K562 (cell line): ENCODE results near the gene ELF2. TPM values are rescaled to one million over a fixed set of nuclear protein-coding genes. Genes with fewer than 3 reads are reported as not detected.
A peak's percentile ranks its signal among the peaks of the same experiment; 100 is the strongest.

Experiments used
- ADNP ChIP-seq: fragments of 200-800 bp; sonication (Bioruptor generic); IDR thresholded peaks from 2 replicates; pipeline ENCODE4 v1.6.1; 2016; ENCODE audit warnings: missing genetic modification characterization, missing compliant biosample characterization
- AFF4 ChIP-seq: sonication (generic); formaldehyde crosslinking; IDR thresholded peaks from 2 replicates; pipeline ENCODE4 v1.8.0; 2023; ENCODE audit warnings: mild to moderate bottlenecking, missing genetic modification reagents
- ARID1B ChIP-seq: fragments of 450-650 bp; IDR thresholded peaks from 2 replicates; pipeline ENCODE4 v1.6.1; 2016; ENCODE audit warnings: antibody characterized with exemption, mild to moderate bottlenecking, inconsistent platforms
- ATF3 ChIP-seq, 2 experiments: fragments of 450-650 bp in 1 of 2; sonication (generic) in 1 of 2; formaldehyde crosslinking in 1 of 2; IDR thresholded peaks in 1 of 2; conservative IDR thresholded peaks in 1 of 2; 2 replicates each; pipeline versions ENCODE4 v1.6.1 to v1.8.1; 2016 to 2023; ENCODE audit warnings: mild to moderate bottlenecking in 2 of 2, moderate library complexity in 2 of 2, inconsistent platforms in 1 of 2, missing genetic modification reagents in 1 of 2
- BRF1 ChIP-seq: IDR thresholded peaks from 3 replicates; pipeline ENCODE4 v1.6.1; 2011; ENCODE audit warnings: borderline replicate concordance, mild to moderate bottlenecking; ENCODE audit not compliant: insufficient read length; ENCODE audit errors: extremely low read depth
- CAMTA2 ChIP-seq: fragments of 250-450 bp; sonication (Bioruptor Pico); conservative IDR thresholded peaks from 2 replicates; pipeline ENCODE4 v1.5.1; 2022
- CC2D1A ChIP-seq: fragments of 450-650 bp; IDR thresholded peaks from 2 replicates; pipeline ENCODE4 v1.6.1; 2017; ENCODE audit warnings: mild to moderate bottlenecking
- COPS2 ChIP-seq: fragments of 450-650 bp; conservative IDR thresholded peaks from 2 replicates; pipeline ENCODE4 v1.6.1; 2016; ENCODE audit warnings: mild to moderate bottlenecking, moderate library complexity
- GATAD2B ChIP-seq: fragments of 450-650 bp; IDR thresholded peaks from 2 replicates; pipeline ENCODE4 v1.6.1; 2017; ENCODE audit warnings: mild to moderate bottlenecking, borderline replicate concordance
- HLTF ChIP-seq: fragments of 450-650 bp; IDR thresholded peaks from 2 replicates; pipeline ENCODE4 v1.6.1; 2016
- ID3 ChIP-seq, 2 experiments: fragments of 250-450 bp in 1 of 2; fragments of 450-650 bp in 1 of 2; sonication (Bioruptor Pico) in 1 of 2; IDR thresholded peaks; 2 replicates each; pipeline versions ENCODE4 v1.6.1 to v1.8.0; 2016 to 2021; ENCODE audit warnings: mild to moderate bottlenecking in 2 of 2, moderate library complexity in 2 of 2, missing compliant biosample characterization in 1 of 2, missing genetic modification characterization in 1 of 2
- NBN ChIP-seq: fragments of 450-650 bp; IDR thresholded peaks from 2 replicates; pipeline ENCODE4 v1.6.1; 2016; ENCODE audit warnings: low read depth, mild to moderate bottlenecking
- POLR3G ChIP-seq: IDR thresholded peaks from 2 replicates; pipeline ENCODE4 v1.6.1; 2011; ENCODE audit not compliant: insufficient read length, insufficient replicate concordance; ENCODE audit errors: extremely low read depth
- TOE1 ChIP-seq, 2 experiments: fragments of 450-650 bp in 1 of 2; sonication (generic) in 1 of 2; formaldehyde crosslinking in 1 of 2; IDR thresholded peaks; 2 replicates each; pipeline versions ENCODE4 v1.7.1 to v1.8.0; 2016 to 2022; ENCODE audit warnings: borderline replicate concordance in 2 of 2, mild to moderate bottlenecking in 2 of 2, antibody characterized with exemption in 1 of 2, inconsistent platforms in 1 of 2, low read depth in 1 of 2, missing genetic modification reagents in 1 of 2, moderate library complexity in 1 of 2
- ZHX1 ChIP-seq: fragments of 150-350 bp; conservative IDR thresholded peaks from 2 replicates; pipeline ENCODE4 v1.6.1; 2014; ENCODE audit warnings: low read length
- ZNF121 ChIP-seq: sonication (generic); formaldehyde crosslinking; conservative IDR thresholded peaks from 2 replicates; pipeline ENCODE4 v1.8.0; 2022; ENCODE audit warnings: missing genetic modification reagents
- ZNF584 ChIP-seq: fragments of 200-800 bp; sonication (Bioruptor generic); IDR thresholded peaks from 2 replicates; pipeline ENCODE4 v1.6.1; 2016; ENCODE audit warnings: low read depth, mild to moderate bottlenecking, missing genetic modification characterization, missing compliant biosample characterization
- ZZZ3 ChIP-seq: fragments of 450-650 bp; IDR thresholded peaks from 2 replicates; pipeline ENCODE4 v1.6.1; 2016; ENCODE audit warnings: antibody characterized with exemption, mild to moderate bottlenecking, moderate library complexity
- polyA plus RNA-seq, 8 experiments: library from polyadenylated mRNA; depleted of rRNA in 4 of 8; stranded (reverse) in 5 of 8; unstranded in 3 of 8; fragments of >200 nt; fragmentation: Nextera tagmentation in 2 of 8; fragmentation: Illumina TruSeq in 1 of 8; extraction: Ambion mirVana in 2 of 8; extraction: Trizol in 1 of 8; gene quantifications; 2 replicates each; pipeline versions ENCODE4 v1.2.1 to v1.2.3, GENCODE V29; 2011 to 2014; ENCODE audit warnings: inconsistent platforms in 1 of 8, missing spikeins in 1 of 8
- total RNA-seq, 7 experiments: library from RNA; depleted of rRNA in 6 of 7; stranded (reverse); fragments of >200 nt in 6 of 7; fragmentation: Illumina TruSeq in 2 of 7; extraction: Trizol in 2 of 7; gene quantifications; 2 replicates each; pipeline versions ENCODE4 v1.2.1 to v1.2.3, GENCODE V29; 2011 to 2021; ENCODE audit warnings: low replicate concordance in 1 of 7

ELF2 gene
- total and polyA plus RNA-seq, 9 of the 15 experiments (the other 6 are each of a cell fraction or from before 2014, with no cell fraction given): 9.4 to 58.7 (median 41.6) TPM

GRCh38 chr4:139189417-139189749 is 12.4 kb upstream of the ELF2 start (continued):
- TF ChIP-seq ZZZ3 (no peak), ZHX1 (no peak), ARID1B (0 out of 2 replicates have a peak, but pooled peaks have one; percentile 2), ID3 (CRISPR knock-in tag; IDR thresholded peaks at IDR 0.05) (no peak), ID3 (tag; IDR thresholded peaks at IDR 0.05) (0 out of 2 replicates have a peak, but pooled peaks have one; percentile 32), GATAD2B (no peak), CC2D1A (peak; percentile 15; the same call in 1 of the 2 replicates), NBN (no peak), ATF3 (IDR thresholded peaks at IDR 0.05) (peak; percentile 67), ATF3 (CRISPR knock-in tag; conservative IDR thresholded peaks at IDR 0.05) (no peak), POLR3G (no peak), ZNF121 (CRISPR knock-in tag) (no peak), HLTF (0 out of 2 replicates have a peak, but pooled peaks have one; percentile 46), COPS2 (no peak), TOE1 (IDR thresholded peaks at IDR 0.05; ENCODE audit: borderline replicate concordance) (no peak), TOE1 (CRISPR knock-in tag; IDR thresholded peaks at IDR 0.05; ENCODE audit: borderline replicate concordance, low read depth) (no peak), CAMTA2 (no peak), AFF4 (0 out of 2 replicates have a peak, but pooled peaks have one; percentile 32), ADNP (tag) (0 out of 2 replicates have a peak, but pooled peaks have one; percentile 33), ZNF584 (no peak), BRF1 (no peak)
